ENCODE measurements around the gene DIAPH2.

The DIAPH2 gene

GRCh38 chrX:96985046-96985445 is 300.4 kb downstream of the DIAPH2 start:
- Histone ChIP-seq H3K9me2 (replicated peaks; ENCODE audit: insufficient read depth, low read length) (no peaks in the 10 kb centered on the region), H3K4me3 (ENCODE audit: low read length) (no peak overlapping the region), H4K20me1 (ENCODE audit: insufficient read depth, low read length) (no peaks in the 10 kb centered on the region), H3K27ac (ENCODE audit: low read length) (no peak overlapping the region), H3K36me3 (replicated peaks; ENCODE audit: insufficient read depth, low read length) (no peaks in the 10 kb centered on the region), H3K9ac (ENCODE audit: low read length) (no peak overlapping the region), H2AFZ (ENCODE audit: low read length) (no peak overlapping the region), H3K9me3 (replicated peaks; ENCODE audit: insufficient read depth, low read length) (no peaks in the 10 kb centered on the region), H3K79me2 (ENCODE audit: low read length) (no peaks in the 10 kb centered on the region), H3K4me1 (ENCODE audit: low read length) (no peaks in the 10 kb centered on the region), H3K4me2 (ENCODE audit: low read depth, low read length) (no peak overlapping the region), H3K27me3 (replicated peaks; ENCODE audit: insufficient read depth, low read length) (no peaks in the 10 kb centered on the region), H3F3A (ENCODE audit: insufficient read depth, low read length) (no peaks in the 10 kb centered on the region)
- no peak for DNase-seq
- TF ChIP-seq EZH2phosphoT487 (IDR thresholded peaks at IDR 0.05; ENCODE audit: low read length) (no peak), EZH2 (optimal IDR thresholded peaks at IDR 0.05; ENCODE audit: low read depth, low read length) (no peak), CTCF (IDR thresholded peaks at IDR 0.05; ENCODE audit: low read length) (no peak)

- H3K9me2 ChIP-seq (replicated peaks; ENCODE audit: insufficient read depth, low read length), result no peaks in the 10 kb centered on the region
- no peaks in the 10 kb centered on the region for H3K27me3 ChIP-seq (replicated peaks; ENCODE audit: insufficient read depth, low read length)
- no peaks in the 10 kb centered on the region for H3F3A ChIP-seq (ENCODE audit: insufficient read depth, low read length)
- no peak for DNase-seq
- H4K20me1 ChIP-seq (ENCODE audit: insufficient read depth, low read length), result no peaks in the 10 kb centered on the region
- H2AFZ ChIP-seq (ENCODE audit: low read length), result no peak overlapping the region
- H3K9ac ChIP-seq (ENCODE audit: low read length), result no peak overlapping the region
- no peak overlapping the region for H3K27ac ChIP-seq (ENCODE audit: low read length)
- no peaks in the 10 kb centered on the region for H3K9me3 ChIP-seq (replicated peaks; ENCODE audit: insufficient read depth, low read length)
- H3K4me2 ChIP-seq (ENCODE audit: low read depth, low read length), result no peak overlapping the region
- TF ChIP-seq CTCF (IDR thresholded peaks at IDR 0.05; ENCODE audit: low read length), result no peak
- no peak for TF ChIP-seq EZH2 (optimal IDR thresholded peaks at IDR 0.05; ENCODE audit: low read depth, low read length)
- no peak for TF ChIP-seq EZH2phosphoT487 (IDR thresholded peaks at IDR 0.05; ENCODE audit: low read length)
- H3K79me2 ChIP-seq (ENCODE audit: low read length), result no peaks in the 10 kb centered on the region
- H3K4me3 ChIP-seq (ENCODE audit: low read length), result no peak overlapping the region
- H3K4me1 ChIP-seq (ENCODE audit: low read length), result no peaks in the 10 kb centered on the region
- no peaks in the 10 kb centered on the region for H3K36me3 ChIP-seq (replicated peaks; ENCODE audit: insufficient read depth, low read length)
Observed at GRCh38 chrX:96987228-96987627, 302.6 kb downstream of the DIAPH2 start.

GRCh38 chrX:96989830-96990571 is 305.4 kb downstream of the DIAPH2 start:
- no peak for TF ChIP-seq EZH2 (optimal IDR thresholded peaks at IDR 0.05; ENCODE audit: low read depth, low read length)
- TF ChIP-seq EZH2phosphoT487 (IDR thresholded peaks at IDR 0.05; ENCODE audit: low read length), result no peak
- TF ChIP-seq CTCF (IDR thresholded peaks at IDR 0.05; ENCODE audit: low read length), result no peak
- Histone ChIP-seq H3K9ac (ENCODE audit: low read length) (no peak overlapping the region), H3K36me3 (replicated peaks; ENCODE audit: insufficient read depth, low read length) (no peaks in the 10 kb centered on the region), H3F3A (ENCODE audit: insufficient read depth, low read length) (no peaks in the 10 kb centered on the region), H3K27me3 (replicated peaks; ENCODE audit: insufficient read depth, low read length) (no peaks in the 10 kb centered on the region), H3K9me3 (replicated peaks; ENCODE audit: insufficient read depth, low read length) (no peaks in the 10 kb centered on the region), H3K9me2 (replicated peaks; ENCODE audit: insufficient read depth, low read length) (no peaks in the 10 kb centered on the region), H4K20me1 (ENCODE audit: insufficient read depth, low read length) (no peaks in the 10 kb centered on the region), H3K4me3 (ENCODE audit: low read length) (no peak overlapping the region), H3K4me2 (ENCODE audit: low read depth, low read length) (no peak overlapping the region), H2AFZ (ENCODE audit: low read length) (no peak overlapping the region), H3K27ac (ENCODE audit: low read length) (no peak overlapping the region), H3K79me2 (ENCODE audit: low read length) (no peaks in the 10 kb centered on the region), H3K4me1 (ENCODE audit: low read length) (no peaks in the 10 kb centered on the region)
- no peak for DNase-seq
